ENCODE measurements around the gene OTUB2. TPM values are rescaled to one million over a fixed set of nuclear protein-coding genes. Genes with fewer than 3 reads are reported as not detected.

Gene OTUB2
- total RNA-seq, 2 experiments from 2014 or later: 1.6 to 1.7 TPM

- H3K36me3 Mint-ChIP-seq (ENCODE audit: low read depth): peaks cover 15% of the 10 kb centered on the region
- no peak overlapping the region for H3K4me3 Mint-ChIP-seq
- intact Hi-C loops (cut with micrococcal nuclease): no loop called here
- no peak for DNase-seq
- H3K9me3 Mint-ChIP-seq: no peaks in the 10 kb centered on the region
- no peak overlapping the region for H3K27ac Mint-ChIP-seq
- H3K27me3 Mint-ChIP-seq (ENCODE audit: low read depth): no peaks in the 10 kb centered on the region
- H3K4me1 Mint-ChIP-seq (ENCODE audit: low read depth): no peaks in the 10 kb centered on the region
- CTCF ChIA-PET: interaction anchor here (1.3 to 2.2 kb wide), 2 partner anchors 9 to 123 kb away, joined by 4 to 9 read pairs; no protein-coding TSS in a partner anchor
Measured at GRCh38 chr14:94045563-94046345, 19.6 kb downstream of the OTUB2 start.

GRCh38 chr14:94046696-94047250 is 20.6 kb downstream of the OTUB2 start:
- H3K9me3 Mint-ChIP-seq: no peaks in the 10 kb centered on the region
- H3K4me1 Mint-ChIP-seq (ENCODE audit: low read depth): no peaks in the 10 kb centered on the region
- peak; percentile 3 for DNase-seq
- CTCF ChIA-PET: interaction anchor here (0.6 to 2.2 kb wide), 6 partner anchors 10 to 1956 kb away, joined by 3 to 9 read pairs (median 4); no protein-coding TSS in a partner anchor
- no peak overlapping the region for H3K27ac Mint-ChIP-seq
- no peak overlapping the region for H3K4me3 Mint-ChIP-seq
- peaks cover 25% of the 10 kb centered on the region for H3K36me3 Mint-ChIP-seq (ENCODE audit: low read depth)
- no peaks in the 10 kb centered on the region for H3K27me3 Mint-ChIP-seq (ENCODE audit: low read depth)
- intact Hi-C loops (cut with micrococcal nuclease): no loop called here

GRCh38 chr14:94047581-94047980 is 21.4 kb downstream of the OTUB2 start:
- H3K4me3 Mint-ChIP-seq: no peak overlapping the region
- peaks cover 30% of the 10 kb centered on the region for H3K36me3 Mint-ChIP-seq (ENCODE audit: low read depth)
- no peaks in the 10 kb centered on the region for H3K27me3 Mint-ChIP-seq (ENCODE audit: low read depth)
- peak overlapping the region; percentile 16 for H3K27ac Mint-ChIP-seq
- CTCF ChIA-PET: interaction anchor here (0.8 to 3.7 kb wide), 2 partner anchors 12 to 27 kb away, joined by 3 to 27 read pairs; no protein-coding TSS in a partner anchor
- DNase-seq: no peak
- peaks cover 1% of the 10 kb centered on the region for H3K4me1 Mint-ChIP-seq (ENCODE audit: low read depth)
- intact Hi-C loops (cut with micrococcal nuclease): no loop called here
- no peaks in the 10 kb centered on the region for H3K9me3 Mint-ChIP-seq

GRCh38 chr14:94048691-94049624 is 22.8 kb downstream of the OTUB2 start:
- no peaks in the 10 kb centered on the region for H3K27me3 Mint-ChIP-seq (ENCODE audit: low read depth)
- H3K4me3 Mint-ChIP-seq: no peak overlapping the region
- peaks cover 2% of the 10 kb centered on the region for H3K4me1 Mint-ChIP-seq (ENCODE audit: low read depth)
- no peak overlapping the region for H3K27ac Mint-ChIP-seq
- no peaks in the 10 kb centered on the region for H3K9me3 Mint-ChIP-seq
- no peak for DNase-seq
- intact Hi-C loops (cut with micrococcal nuclease): no loop called here
- peaks cover 33% of the 10 kb centered on the region for H3K36me3 Mint-ChIP-seq (ENCODE audit: low read depth)
- CTCF ChIA-PET: interaction anchor here (0.7 to 3.7 kb wide), 5 partner anchors 8 to 88 kb away, joined by 3 to 27 read pairs (median 4); no protein-coding TSS in a partner anchor

- peaks cover 37% of the 10 kb centered on the region for H3K36me3 Mint-ChIP-seq (ENCODE audit: low read depth)
Measured at GRCh38 chr14:94049625-94050023, 23.5 kb downstream of the OTUB2 start.

GRCh38 chr14:94050231-94050880 is 24.2 kb downstream of the OTUB2 start:
- H3K36me3 Mint-ChIP-seq (ENCODE audit: low read depth): peaks cover 39% of the 10 kb centered on the region
- intact Hi-C loops (cut with micrococcal nuclease): no loop called here
- CTCF ChIA-PET: interaction anchor here (0.6 to 3.7 kb wide), 8 partner anchors 15 to 147 kb away, joined by 3 to 27 read pairs (median 4); no protein-coding TSS in a partner anchor
- no peaks in the 10 kb centered on the region for H3K27me3 Mint-ChIP-seq (ENCODE audit: low read depth)
- H3K4me3 Mint-ChIP-seq: no peak overlapping the region
- DNase-seq: no peak
- H3K27ac Mint-ChIP-seq: peak overlapping the region; percentile 5
- H3K4me1 Mint-ChIP-seq (ENCODE audit: low read depth): peaks cover 2% of the 10 kb centered on the region
- H3K9me3 Mint-ChIP-seq: no peaks in the 10 kb centered on the region

More at GRCh38 chr14:94049625-94050023, 23.5 kb downstream of the OTUB2 start:
- CTCF ChIA-PET: interaction anchor here (0.6 to 3.7 kb wide), 5 partner anchors 14 to 146 kb away, joined by 4 to 27 read pairs (median 6); no protein-coding TSS in a partner anchor
- Mint-ChIP-seq H3K27me3 (ENCODE audit: low read depth) (no peaks in the 10 kb centered on the region), H3K27ac (no peak overlapping the region), H3K4me3 (no peak overlapping the region), H3K4me1 (ENCODE audit: low read depth) (peaks cover 2% of the 10 kb centered on the region), H3K9me3 (no peaks in the 10 kb centered on the region)
- DNase-seq: no peak
- intact Hi-C loops (cut with micrococcal nuclease): no loop called here

- no peak overlapping the region for H3K27ac Mint-ChIP-seq
- peaks cover 2% of the 10 kb centered on the region for H3K4me1 Mint-ChIP-seq (ENCODE audit: low read depth)
- CTCF ChIA-PET: interaction anchor here (0.7 to 3.7 kb wide), 6 partner anchors 15 to 142 kb away, joined by 3 to 27 read pairs (median 6); no protein-coding TSS in a partner anchor
- intact Hi-C loops (cut with micrococcal nuclease): no loop called here
- no peak for DNase-seq
- H3K4me3 Mint-ChIP-seq: no peak overlapping the region
- H3K36me3 Mint-ChIP-seq (ENCODE audit: low read depth): peaks cover 43% of the 10 kb centered on the region
- no peaks in the 10 kb centered on the region for H3K9me3 Mint-ChIP-seq
- H3K27me3 Mint-ChIP-seq (ENCODE audit: low read depth): no peaks in the 10 kb centered on the region
Measured at GRCh38 chr14:94051115-94051514, 25.0 kb downstream of the OTUB2 start.

- DNase-seq: no peak
- intact Hi-C loops (cut with micrococcal nuclease): no loop called here
- Mint-ChIP-seq H3K27me3 (ENCODE audit: low read depth) (no peaks in the 10 kb centered on the region), H3K4me3 (no peak overlapping the region), H3K36me3 (ENCODE audit: low read depth) (peaks cover 49% of the 10 kb centered on the region), H3K27ac (no peak overlapping the region), H3K9me3 (no peaks in the 10 kb centered on the region), H3K4me1 (ENCODE audit: low read depth) (peaks cover 6% of the 10 kb centered on the region)
- CTCF ChIA-PET: interaction anchor here (0.7 to 2.3 kb wide), 3 partner anchors 16 to 85 kb away, joined by 3 to 11 read pairs (median 11); no protein-coding TSS in a partner anchor
Measured at GRCh38 chr14:94051779-94052178, 25.6 kb downstream of the OTUB2 start.

GRCh38 chr14:94052199-94052598 is 26.1 kb downstream of the OTUB2 start:
- intact Hi-C loops (cut with micrococcal nuclease): no loop called here

GRCh38 chr14:94052662-94053061 is 26.5 kb downstream of the OTUB2 start:
- H3K27me3 Mint-ChIP-seq (ENCODE audit: low read depth): no peaks in the 10 kb centered on the region
- H3K36me3 Mint-ChIP-seq (ENCODE audit: low read depth): peaks cover 54% of the 10 kb centered on the region
- H3K4me3 Mint-ChIP-seq: no peak overlapping the region
- intact Hi-C loops (cut with micrococcal nuclease): no loop called here
- H3K27ac Mint-ChIP-seq: peak overlapping the region; percentile 70
- peaks cover 15% of the 10 kb centered on the region for H3K4me1 Mint-ChIP-seq (ENCODE audit: low read depth)
- CTCF ChIA-PET: interaction anchor here (2.2 to 2.3 kb wide), 2 partner anchors 17 to 84 kb away, joined by 11 read pairs; no protein-coding TSS in a partner anchor
- no peaks in the 10 kb centered on the region for H3K9me3 Mint-ChIP-seq
- no peak for DNase-seq

More at GRCh38 chr14:94052199-94052598, 26.1 kb downstream of the OTUB2 start:
- Mint-ChIP-seq H3K36me3 (ENCODE audit: low read depth) (peaks cover 50% of the 10 kb centered on the region), H3K27ac (peak overlapping the region; percentile 70), H3K4me1 (ENCODE audit: low read depth) (peaks cover 11% of the 10 kb centered on the region), H3K9me3 (no peaks in the 10 kb centered on the region), H3K27me3 (ENCODE audit: low read depth) (no peaks in the 10 kb centered on the region), H3K4me3 (no peak overlapping the region)
- CTCF ChIA-PET: interaction anchor here (0.7 to 2.3 kb wide), 3 partner anchors 16 to 84 kb away, joined by 3 to 11 read pairs (median 11); no protein-coding TSS in a partner anchor
- DNase-seq: no peak

GRCh38 chr14:94054401-94054800 is 28.3 kb downstream of the OTUB2 start:
- Mint-ChIP-seq H3K36me3 (ENCODE audit: low read depth) (peaks cover 56% of the 10 kb centered on the region), H3K9me3 (no peaks in the 10 kb centered on the region), H3K4me3 (no peak overlapping the region), H3K4me1 (ENCODE audit: low read depth) (peaks cover 31% of the 10 kb centered on the region), H3K27me3 (ENCODE audit: low read depth) (no peaks in the 10 kb centered on the region), H3K27ac (peak overlapping the region; percentile 59)
- intact Hi-C loops (cut with micrococcal nuclease): no loop called here
- CTCF ChIA-PET: interaction anchor here (1.3 kb wide), 1 partner anchor 18 kb away, joined by 4 read pairs; no protein-coding TSS in a partner anchor
- DNase-seq: no peak

Data from activated naive CD4-positive, alpha-beta T cell treated with anti-CD3 and anti-CD28 coated beads for 36 hours (primary cell).